ENCODE results near the gene RPL4.

DNA sequence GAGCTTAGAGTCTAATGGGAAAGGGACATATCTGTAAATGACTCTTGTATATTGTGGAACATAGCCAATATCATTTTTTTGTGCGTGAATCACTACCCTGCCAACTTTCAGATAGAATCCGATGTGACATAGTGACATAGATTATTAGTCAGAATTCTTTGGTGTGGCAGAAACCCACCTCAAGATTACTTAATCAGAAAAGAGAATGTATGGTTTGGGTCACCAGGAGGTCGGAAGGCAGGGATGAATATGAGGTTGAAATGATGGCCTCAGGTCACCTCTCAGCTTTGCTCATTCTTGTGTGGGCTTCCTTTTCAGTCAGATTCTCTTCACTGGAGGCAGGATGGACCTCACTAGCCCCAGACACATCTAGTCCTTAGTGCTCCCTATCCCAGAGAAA, 48.4 kb downstream of the RPL4 start:
- TF ChIP-seq, protein P1, sequence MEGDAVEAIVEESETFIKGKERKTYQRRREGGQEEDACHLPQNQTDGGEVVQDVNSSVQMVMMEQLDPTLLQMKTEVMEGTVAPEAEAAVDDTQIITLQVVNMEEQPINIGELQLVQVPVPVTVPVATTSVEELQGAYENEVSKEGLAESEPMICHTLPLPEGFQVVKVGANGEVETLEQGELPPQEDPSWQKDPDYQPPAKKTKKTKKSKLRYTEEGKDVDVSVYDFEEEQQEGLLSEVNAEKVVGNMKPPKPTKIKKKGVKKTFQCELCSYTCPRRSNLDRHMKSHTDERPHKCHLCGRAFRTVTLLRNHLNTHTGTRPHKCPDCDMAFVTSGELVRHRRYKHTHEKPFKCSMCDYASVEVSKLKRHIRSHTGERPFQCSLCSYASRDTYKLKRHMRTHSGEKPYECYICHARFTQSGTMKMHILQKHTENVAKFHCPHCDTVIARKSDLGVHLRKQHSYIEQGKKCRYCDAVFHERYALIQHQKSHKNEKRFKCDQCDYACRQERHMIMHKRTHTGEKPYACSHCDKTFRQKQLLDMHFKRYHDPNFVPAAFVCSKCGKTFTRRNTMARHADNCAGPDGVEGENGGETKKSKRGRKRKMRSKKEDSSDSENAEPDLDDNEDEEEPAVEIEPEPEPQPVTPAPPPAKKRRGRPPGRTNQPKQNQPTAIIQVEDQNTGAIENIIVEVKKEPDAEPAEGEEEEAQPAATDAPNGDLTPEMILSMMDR (IDR thresholded peaks at IDR 0.05; ENCODE audit: low read depth, low read length, missing input control): no peak
- TF ChIP-seq JUND (IDR thresholded peaks at IDR 0.05) (no peak), SP1 (IDR thresholded peaks at IDR 0.05) (no peak), HNF4A (conservative IDR thresholded peaks at IDR 0.05) (no peak), YY1 (IDR thresholded peaks at IDR 0.05) (no peak), RXRA (IDR thresholded peaks at IDR 0.05) (no peak), TAF1 (conservative IDR thresholded peaks at IDR 0.05) (no peak), FOXA1 (IDR thresholded peaks at IDR 0.05) (no peak)
- TF ChIP-seq, protein P2, sequence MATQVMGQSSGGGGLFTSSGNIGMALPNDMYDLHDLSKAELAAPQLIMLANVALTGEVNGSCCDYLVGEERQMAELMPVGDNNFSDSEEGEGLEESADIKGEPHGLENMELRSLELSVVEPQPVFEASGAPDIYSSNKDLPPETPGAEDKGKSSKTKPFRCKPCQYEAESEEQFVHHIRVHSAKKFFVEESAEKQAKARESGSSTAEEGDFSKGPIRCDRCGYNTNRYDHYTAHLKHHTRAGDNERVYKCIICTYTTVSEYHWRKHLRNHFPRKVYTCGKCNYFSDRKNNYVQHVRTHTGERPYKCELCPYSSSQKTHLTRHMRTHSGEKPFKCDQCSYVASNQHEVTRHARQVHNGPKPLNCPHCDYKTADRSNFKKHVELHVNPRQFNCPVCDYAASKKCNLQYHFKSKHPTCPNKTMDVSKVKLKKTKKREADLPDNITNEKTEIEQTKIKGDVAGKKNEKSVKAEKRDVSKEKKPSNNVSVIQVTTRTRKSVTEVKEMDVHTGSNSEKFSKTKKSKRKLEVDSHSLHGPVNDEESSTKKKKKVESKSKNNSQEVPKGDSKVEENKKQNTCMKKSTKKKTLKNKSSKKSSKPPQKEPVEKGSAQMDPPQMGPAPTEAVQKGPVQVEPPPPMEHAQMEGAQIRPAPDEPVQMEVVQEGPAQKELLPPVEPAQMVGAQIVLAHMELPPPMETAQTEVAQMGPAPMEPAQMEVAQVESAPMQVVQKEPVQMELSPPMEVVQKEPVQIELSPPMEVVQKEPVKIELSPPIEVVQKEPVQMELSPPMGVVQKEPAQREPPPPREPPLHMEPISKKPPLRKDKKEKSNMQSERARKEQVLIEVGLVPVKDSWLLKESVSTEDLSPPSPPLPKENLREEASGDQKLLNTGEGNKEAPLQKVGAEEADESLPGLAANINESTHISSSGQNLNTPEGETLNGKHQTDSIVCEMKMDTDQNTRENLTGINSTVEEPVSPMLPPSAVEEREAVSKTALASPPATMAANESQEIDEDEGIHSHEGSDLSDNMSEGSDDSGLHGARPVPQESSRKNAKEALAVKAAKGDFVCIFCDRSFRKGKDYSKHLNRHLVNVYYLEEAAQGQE (IDR thresholded peaks at IDR 0.05): no peak
- TF ChIP-seq, protein P3, sequence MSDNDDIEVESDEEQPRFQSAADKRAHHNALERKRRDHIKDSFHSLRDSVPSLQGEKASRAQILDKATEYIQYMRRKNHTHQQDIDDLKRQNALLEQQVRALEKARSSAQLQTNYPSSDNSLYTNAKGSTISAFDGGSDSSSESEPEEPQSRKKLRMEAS (IDR thresholded peaks at IDR 0.05): no peak
- TF ChIP-seq, protein P4, sequence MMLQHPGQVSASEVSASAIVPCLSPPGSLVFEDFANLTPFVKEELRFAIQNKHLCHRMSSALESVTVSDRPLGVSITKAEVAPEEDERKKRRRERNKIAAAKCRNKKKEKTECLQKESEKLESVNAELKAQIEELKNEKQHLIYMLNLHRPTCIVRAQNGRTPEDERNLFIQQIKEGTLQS (IDR thresholded peaks at IDR 0.05): no peak

All from liver (tissue), 3 donors.